Mesothelial cell of epicardium (in vitro differentiated cells): ENCODE results near the gene ADAM11. TPM values are rescaled to one million over a fixed set of nuclear protein-coding genes. Genes with fewer than 3 reads are reported as not detected.

Experiments
- DNase-seq, 2 experiments: peaks; one replicate each; pipeline ENCODE4 v3.0.0; 2021; ENCODE audit warnings: low spot score in 2 of 2; ENCODE audit not compliant: unreplicated experiment in 2 of 2
- H3K27ac Mint-ChIP-seq: 2 replicates; pipeline ENCODE4 v1.8.0; 2021; ENCODE audit warnings: mixed read lengths
- H3K27me3 Mint-ChIP-seq: 2 replicates; pipeline ENCODE4 v1.8.0; 2021; ENCODE audit warnings: low read depth, mixed read lengths
- H3K36me3 Mint-ChIP-seq: 2 replicates; pipeline ENCODE4 v1.8.0; 2021; ENCODE audit warnings: mixed read lengths
- H3K4me1 Mint-ChIP-seq: 2 replicates; pipeline ENCODE4 v1.8.0; 2021; ENCODE audit warnings: mixed read lengths
- H3K4me3 Mint-ChIP-seq: 2 replicates; pipeline ENCODE4 v1.8.0; 2021; ENCODE audit warnings: mild to moderate bottlenecking, moderate library complexity, mixed read lengths
- H3K9me3 Mint-ChIP-seq: 2 replicates; pipeline ENCODE4 v1.8.0; 2021; ENCODE audit warnings: mixed read lengths
- total RNA-seq: library from RNA; stranded (reverse); gene quantifications from 3 replicates; pipeline ENCODE4 v1.2.1, GENCODE V29; 2021
- TF ChIP-seq, protein P1 (sequence below): fragments of 200-600 bp; sonication (generic); IDR thresholded peaks from one replicate; pipeline ENCODE4 v1.5.0; 2021; ENCODE audit warnings: antibody characterized with exemption; ENCODE audit not compliant: unreplicated experiment

Gene ADAM11
- total RNA-seq, 1 donor from 2014 or later: 8.5 TPM

DNA sequence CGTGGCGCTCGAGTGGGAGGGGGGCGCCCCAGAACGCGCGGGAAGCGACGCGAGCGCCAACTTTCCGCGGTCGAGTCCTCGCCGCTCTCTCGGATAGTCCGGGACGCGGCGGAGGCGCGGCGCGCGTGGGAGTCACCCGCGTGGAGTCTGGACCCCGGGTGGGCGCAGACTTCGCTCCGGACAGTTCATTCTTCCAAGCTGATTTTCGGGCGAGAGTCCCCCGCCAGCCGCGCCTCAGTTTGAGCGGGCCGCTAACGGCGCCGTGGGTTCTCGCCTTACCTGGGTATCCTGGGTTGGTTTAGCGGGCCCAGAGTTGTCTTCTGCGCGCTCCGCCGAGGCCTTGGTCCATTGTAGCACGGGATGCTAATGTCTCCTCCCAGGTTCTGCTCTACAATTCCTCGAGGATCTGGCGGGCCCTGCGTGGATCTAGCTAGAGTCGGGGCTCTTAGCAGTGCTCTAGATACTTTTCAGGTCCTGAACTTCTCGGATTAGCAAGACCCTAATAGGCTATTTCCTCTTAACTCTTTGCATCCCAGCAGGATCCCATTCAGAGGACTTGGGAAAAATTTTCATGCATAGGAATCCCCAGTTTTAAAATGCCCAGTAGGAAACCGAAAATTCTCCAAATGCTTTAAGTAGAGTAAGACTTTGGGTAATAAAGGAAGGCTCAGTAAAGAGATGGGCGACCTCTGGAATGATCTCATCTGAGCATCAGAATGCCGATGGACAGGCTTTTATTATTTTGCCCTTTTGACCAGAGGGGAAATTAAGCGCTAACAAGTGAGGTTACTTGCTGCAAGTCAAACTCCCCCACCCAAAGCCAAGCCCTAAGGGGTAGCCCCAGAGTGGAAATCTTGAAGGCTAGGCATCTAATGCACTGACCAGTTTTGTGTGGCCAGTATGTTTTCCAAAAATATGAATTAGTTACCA is 71.8 kb downstream of the ADAM11 start:
- peak in 1 of 2 experiments; percentile 28 for DNase-seq
- H3K4me3 Mint-ChIP-seq: peak overlapping the region; percentile 75
- TF ChIP-seq, protein P1, sequence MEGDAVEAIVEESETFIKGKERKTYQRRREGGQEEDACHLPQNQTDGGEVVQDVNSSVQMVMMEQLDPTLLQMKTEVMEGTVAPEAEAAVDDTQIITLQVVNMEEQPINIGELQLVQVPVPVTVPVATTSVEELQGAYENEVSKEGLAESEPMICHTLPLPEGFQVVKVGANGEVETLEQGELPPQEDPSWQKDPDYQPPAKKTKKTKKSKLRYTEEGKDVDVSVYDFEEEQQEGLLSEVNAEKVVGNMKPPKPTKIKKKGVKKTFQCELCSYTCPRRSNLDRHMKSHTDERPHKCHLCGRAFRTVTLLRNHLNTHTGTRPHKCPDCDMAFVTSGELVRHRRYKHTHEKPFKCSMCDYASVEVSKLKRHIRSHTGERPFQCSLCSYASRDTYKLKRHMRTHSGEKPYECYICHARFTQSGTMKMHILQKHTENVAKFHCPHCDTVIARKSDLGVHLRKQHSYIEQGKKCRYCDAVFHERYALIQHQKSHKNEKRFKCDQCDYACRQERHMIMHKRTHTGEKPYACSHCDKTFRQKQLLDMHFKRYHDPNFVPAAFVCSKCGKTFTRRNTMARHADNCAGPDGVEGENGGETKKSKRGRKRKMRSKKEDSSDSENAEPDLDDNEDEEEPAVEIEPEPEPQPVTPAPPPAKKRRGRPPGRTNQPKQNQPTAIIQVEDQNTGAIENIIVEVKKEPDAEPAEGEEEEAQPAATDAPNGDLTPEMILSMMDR: no peak
- H3K9me3 Mint-ChIP-seq: no peaks in the 10 kb centered on the region
- peak overlapping the region; percentile 83 for H3K27ac Mint-ChIP-seq
- H3K4me1 Mint-ChIP-seq: peaks cover 33% of the 10 kb centered on the region
- no peaks in the 10 kb centered on the region for H3K27me3 Mint-ChIP-seq
- H3K36me3 Mint-ChIP-seq: no peaks in the 10 kb centered on the region

DNA sequence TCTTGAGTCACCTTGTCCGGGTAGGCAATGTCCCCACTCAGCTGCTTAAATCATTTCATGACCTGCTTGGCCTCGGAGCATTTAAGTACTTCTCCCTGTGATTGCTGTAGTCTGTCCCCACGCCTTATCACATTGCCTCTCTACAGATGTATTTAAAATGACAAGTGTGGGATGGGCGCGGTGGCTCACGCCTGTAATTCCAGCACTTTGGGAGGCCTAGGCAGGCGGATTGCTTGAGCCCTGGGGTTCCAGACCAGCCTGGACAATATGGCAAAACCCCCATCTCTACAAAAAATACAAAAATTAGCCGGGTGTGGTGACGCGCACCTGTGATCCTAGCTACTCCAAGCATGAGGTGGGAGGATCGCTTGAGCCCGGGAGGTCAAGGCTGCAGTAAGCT is 72.6 kb downstream of the ADAM11 start:
- TF ChIP-seq, protein P1: no peak
- Mint-ChIP-seq H3K27ac (no peak overlapping the region), H3K9me3 (no peaks in the 10 kb centered on the region), H3K27me3 (no peaks in the 10 kb centered on the region), H3K4me1 (peaks cover 33% of the 10 kb centered on the region), H3K36me3 (no peaks in the 10 kb centered on the region), H3K4me3 (peak overlapping the region; percentile 75)
- no peak for DNase-seq

Other genes with a start within 250 kb of the ADAM11 start
- gene FZD2, start 201.5 kb upstream of the ADAM11 start, total RNA-seq: 82.1 to 88.3 TPM (median 84.4 TPM) in 3 replicates
- 0.11 to 0.66 TPM (median 0.18 TPM) in 3 replicates for gene MEIOC, start 102.5 kb upstream of the ADAM11 start, total RNA-seq
- 20.6 to 25.7 TPM (median 24.9 TPM) in 3 replicates for gene CCDC43, start 69.2 kb upstream of the ADAM11 start, total RNA-seq
- 16.9 to 17.9 TPM (median 17.6 TPM) in 3 replicates for gene DBF4B, start 50.3 kb upstream of the ADAM11 start, total RNA-seq
- gene GJC1, start 71.3 kb downstream of the ADAM11 start, total RNA-seq: 54.5 to 57.1 TPM (median 54.8 TPM) in 3 replicates
- gene HIGD1B, start 88.9 kb downstream of the ADAM11 start, total RNA-seq: 0.57 TPM in 1 of 3 replicates, not detected in the others
- gene EFTUD2, start 140.5 kb downstream of the ADAM11 start, total RNA-seq: 133 to 145 TPM (median 134 TPM) in 3 replicates
- gene GFAP, start 156.5 kb downstream of the ADAM11 start, total RNA-seq: not detected in 3 replicates
- gene KIF18B, start 188.8 kb downstream of the ADAM11 start, total RNA-seq: 19.0 to 20.2 TPM (median 19.2 TPM) in 3 replicates
- 2.2 to 3.1 TPM (median 3.0 TPM) in 3 replicates for gene C1QL1, start 209.3 kb downstream of the ADAM11 start, total RNA-seq